GM12878 (cell line): ENCODE results near the gene ABCC1.

Experiments
- BMI1 ChIP-seq: fragments of 450-650 bp; IDR thresholded peaks from 2 replicates; pipeline ENCODE4 v1.6.1; 2016; ENCODE audit warnings: mild to moderate bottlenecking, moderate library complexity, borderline replicate concordance
- BRCA1 ChIP-seq: IDR thresholded peaks from 2 replicates; pipeline ENCODE4 v1.6.1; 2011; ENCODE audit warnings: low read depth, low read length, improper control_type of control experiment
- CEBPB ChIP-seq, 2 experiments: fragments of 150-350 bp in 1 of 2; IDR thresholded peaks; 2 replicates each; pipeline ENCODE4 v1.6.1; 2012 to 2014; ENCODE audit warnings: low read depth in 2 of 2, low read length in 2 of 2, borderline replicate concordance in 1 of 2, inconsistent platforms in 1 of 2
- CTCF ChIP-seq, 3 experiments: IDR thresholded peaks in 2 of 3; conservative IDR thresholded peaks in 1 of 3; 2 replicates each; pipeline ENCODE4 v1.5.1; 2011; ENCODE audit warnings: low read depth in 3 of 3, low read length in 3 of 3, mild to moderate bottlenecking in 3 of 3, control low read depth in 2 of 3, moderate library complexity in 2 of 3, inconsistent platforms in 1 of 3, mixed read lengths in 1 of 3; ENCODE audit not compliant: control insufficient read depth in 2 of 3, insufficient read depth in 1 of 3; ENCODE audit errors: extremely low read depth in 1 of 3
- EP300 ChIP-seq, 2 experiments: fragments of 150-350 bp in 1 of 2; IDR thresholded peaks; 2 replicates each; pipeline ENCODE4 v1.6.1; 2011 to 2012; ENCODE audit warnings: low read depth in 2 of 2, low read length in 2 of 2, borderline replicate concordance in 1 of 2, improper control_type of control experiment in 1 of 2, inconsistent platforms in 1 of 2; ENCODE audit not compliant: control insufficient read depth in 1 of 2
- EZH2 ChIP-seq: IDR thresholded peaks from 2 replicates; pipeline ENCODE4 v1.6.1; 2012; ENCODE audit warnings: low read depth, mild to moderate bottlenecking, control low read depth, inconsistent platforms, low read length, borderline replicate concordance; ENCODE audit not compliant: control insufficient read depth
- FOXK2 ChIP-seq: fragments of 450-650 bp; IDR thresholded peaks from 2 replicates; pipeline ENCODE4 v1.6.1; 2017; ENCODE audit warnings: mild to moderate bottlenecking, moderate library complexity
- FOXM1 ChIP-seq: IDR thresholded peaks from 2 replicates; pipeline ENCODE4 v1.6.1; 2012; ENCODE audit warnings: low read depth, mild to moderate bottlenecking, inconsistent platforms, low read length, moderate library complexity
- GABPA ChIP-seq: IDR thresholded peaks from 2 replicates; pipeline ENCODE4 v1.6.1; 2014; ENCODE audit warnings: antibody characterized with exemption, low read depth, mild to moderate bottlenecking, inconsistent platforms
- KAT2A ChIP-seq: conservative IDR thresholded peaks from 2 replicates; pipeline ENCODE4 v1.6.1; 2011; ENCODE audit warnings: low read depth, low read length; ENCODE audit not compliant: control insufficient read depth
- MEF2B ChIP-seq: fragments of 450-650 bp; IDR thresholded peaks from 2 replicates; pipeline ENCODE4 v1.6.1; 2018; ENCODE audit warnings: mild to moderate bottlenecking, moderate library complexity; ENCODE audit not compliant: partially characterized antibody, poor library complexity, severe bottlenecking
- REST ChIP-seq: IDR thresholded peaks from 2 replicates; pipeline ENCODE4 v1.6.1; 2012; ENCODE audit warnings: mild to moderate bottlenecking, low read depth, low read length
- ZZZ3 ChIP-seq: IDR thresholded peaks from 2 replicates; pipeline ENCODE4 v1.6.1; 2011; ENCODE audit warnings: low read depth; ENCODE audit not compliant: control insufficient read depth, insufficient read length

- no peak for TF ChIP-seq FOXK2
- TF ChIP-seq EP300 (IDR thresholded peaks at IDR 0.05; ENCODE audit: borderline replicate concordance in 1 of 2, control insufficient read depth in 1 of 2, low read depth in 2 of 2, low read length in 2 of 2) = no peak
- no peak for TF ChIP-seq BRCA1
- TF ChIP-seq EZH2 = no peak
- no peak for TF ChIP-seq BMI1
- TF ChIP-seq CTCF (IDR thresholded peaks at IDR 0.05 in 2 of 3, conservative IDR thresholded peaks at IDR 0.05 in 1 of 3; ENCODE audit: control insufficient read depth in 2 of 3, extremely low read depth in 1 of 3, insufficient read depth in 1 of 3, low read depth in 3 of 3, low read length in 3 of 3) = no peak
- TF ChIP-seq FOXM1 = no peak
- TF ChIP-seq GABPA = no peak
- TF ChIP-seq CEBPB (IDR thresholded peaks at IDR 0.05; ENCODE audit: borderline replicate concordance in 1 of 2, low read depth in 2 of 2, low read length in 2 of 2) = no peak
- TF ChIP-seq MEF2B = no peak
- TF ChIP-seq KAT2A = no peak
- no peak for TF ChIP-seq ZZZ3
- TF ChIP-seq REST = no peak
These were observed 127.0 kb downstream of the ABCC1 start for GRCh38 chr16:16076423-16076813.
